Measurements from ENCODE around the gene PUSL1. TPM values are rescaled to one million over a fixed set of nuclear protein-coding genes. Genes with fewer than 3 reads are reported as not detected.

PUSL1 gene
- polyA plus RNA-seq, 2 of the 4 experiments (the other 2 are of a cell fraction): 7.4 to 14.6 TPM

GRCh38 chr1:1336931-1337792, 28.8 kb downstream of the PUSL1 start:
- ChIA-PET CTCF (interaction anchor here (0.9 to 2.8 kb wide), 3 partner anchors 8 to 35 kb away, joined by 3 to 22 read pairs (median 6); no protein-coding TSS in a partner anchor), POLR2A (no interaction called here)
- FAIRE-seq (no peak), DNase-seq (ENCODE audit: low read depth in 1 of 2, low spot score in 1 of 2) (no peak), ATAC-seq (no peak; a peak in 2 of 6 replicates)
- Histone ChIP-seq H3K4me2 (no peak overlapping the region), H3K9me3 (no peaks in the 10 kb centered on the region), H3K27ac (no peak overlapping the region), H3K4me1 (no peaks in the 10 kb centered on the region), H3K4me3 (no peak overlapping the region)
- 96% methylated on average over 19 of the region's 32 CpGs for WGBS (ENCODE audit: missing lambda C conversion rate)
- TF ChIP-seq MAFK (IDR thresholded peaks at IDR 0.05; ENCODE audit: partially characterized antibody): no peak
- TF ChIP-seq NFE2L2 (conservative IDR thresholded peaks at IDR 0.05; ENCODE audit: low read length): no peak
- no peak for TF ChIP-seq HOXB13 (CRISPR knock-in tag; IDR thresholded peaks at IDR 0.05; ENCODE audit: low read depth)
- no peak for TF ChIP-seq EP300 (IDR thresholded peaks at IDR 0.05)

DNA sequence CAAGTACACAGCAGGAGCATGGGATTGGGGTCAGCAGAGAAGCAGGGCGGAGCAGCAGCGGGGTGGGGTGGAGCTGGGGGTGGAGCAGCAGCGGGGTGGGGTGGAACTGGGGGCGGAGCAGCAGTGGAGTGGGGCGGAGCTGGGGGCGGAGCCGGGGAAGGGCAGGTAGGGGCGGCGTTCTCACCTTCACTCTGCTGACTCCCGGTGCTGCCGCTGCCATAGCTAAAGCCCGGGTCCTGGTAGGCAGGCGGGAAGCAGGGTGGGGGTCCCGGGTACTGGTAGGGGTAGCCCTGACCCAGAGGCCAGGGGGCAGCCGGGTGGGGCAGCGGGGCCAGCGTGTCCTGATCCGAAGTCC, 29.4 kb downstream of the PUSL1 start:
- TF ChIP-seq HDAC2 (IDR thresholded peaks at IDR 0.05) (no peak), BCL3 (IDR thresholded peaks at IDR 0.05) (no peak), CBX2 (IDR thresholded peaks at IDR 0.05; ENCODE audit: borderline replicate concordance, low read depth) (no peak), POLR2AphosphoS2 (conservative IDR thresholded peaks at IDR 0.05; ENCODE audit: low read length) (no peak), PHF8 (IDR thresholded peaks at IDR 0.05; ENCODE audit: borderline replicate concordance, low read depth) (no peak), ZSCAN20 (CRISPR knock-in tag; IDR thresholded peaks at IDR 0.05) (no peak), EP300 (IDR thresholded peaks at IDR 0.05) (no peak), RARB (CRISPR knock-in tag; IDR thresholded peaks at IDR 0.05) (no peak), MAZ (IDR thresholded peaks at IDR 0.05; ENCODE audit: borderline replicate concordance, low read depth, low read length) (no peak), NPAS2 (CRISPR knock-in tag; IDR thresholded peaks at IDR 0.05; ENCODE audit: borderline replicate concordance) (no peak), RNF2 (IDR thresholded peaks at IDR 0.05; ENCODE audit: borderline replicate concordance, low read depth) (no peak)
- TF ChIP-seq, protein P1, sequence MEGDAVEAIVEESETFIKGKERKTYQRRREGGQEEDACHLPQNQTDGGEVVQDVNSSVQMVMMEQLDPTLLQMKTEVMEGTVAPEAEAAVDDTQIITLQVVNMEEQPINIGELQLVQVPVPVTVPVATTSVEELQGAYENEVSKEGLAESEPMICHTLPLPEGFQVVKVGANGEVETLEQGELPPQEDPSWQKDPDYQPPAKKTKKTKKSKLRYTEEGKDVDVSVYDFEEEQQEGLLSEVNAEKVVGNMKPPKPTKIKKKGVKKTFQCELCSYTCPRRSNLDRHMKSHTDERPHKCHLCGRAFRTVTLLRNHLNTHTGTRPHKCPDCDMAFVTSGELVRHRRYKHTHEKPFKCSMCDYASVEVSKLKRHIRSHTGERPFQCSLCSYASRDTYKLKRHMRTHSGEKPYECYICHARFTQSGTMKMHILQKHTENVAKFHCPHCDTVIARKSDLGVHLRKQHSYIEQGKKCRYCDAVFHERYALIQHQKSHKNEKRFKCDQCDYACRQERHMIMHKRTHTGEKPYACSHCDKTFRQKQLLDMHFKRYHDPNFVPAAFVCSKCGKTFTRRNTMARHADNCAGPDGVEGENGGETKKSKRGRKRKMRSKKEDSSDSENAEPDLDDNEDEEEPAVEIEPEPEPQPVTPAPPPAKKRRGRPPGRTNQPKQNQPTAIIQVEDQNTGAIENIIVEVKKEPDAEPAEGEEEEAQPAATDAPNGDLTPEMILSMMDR (IDR thresholded peaks at IDR 0.05): no peak
- TF ChIP-seq, protein P2, sequence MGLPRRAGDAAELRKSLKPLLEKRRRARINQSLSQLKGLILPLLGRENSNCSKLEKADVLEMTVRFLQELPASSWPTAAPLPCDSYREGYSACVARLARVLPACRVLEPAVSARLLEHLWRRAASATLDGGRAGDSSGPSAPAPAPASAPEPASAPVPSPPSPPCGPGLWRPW (IDR thresholded peaks at IDR 0.05): no peak
- POLR2A ChIA-PET: no interaction called here
- no peak overlapping the region for H3K27ac ChIP-seq
- H3K4me3 ChIP-seq: no peak overlapping the region
- DNase-seq (ENCODE audit: low read depth in 1 of 2, low spot score in 1 of 2) (no peak), FAIRE-seq (no peak), ATAC-seq (peak in 1 of 2 experiments; percentile 75; a peak in 3 of 6 replicates)
- WGBS (ENCODE audit: missing lambda C conversion rate): no CpG with 5 or more reads among the region's 18 CpGs
- H3K4me1 ChIP-seq: no peaks in the 10 kb centered on the region
- H3K4me2 ChIP-seq: no peak overlapping the region
- CTCF ChIA-PET: interaction anchor here (0.9 kb wide), 1 partner anchor 35 kb away, joined by 3 read pairs; no protein-coding TSS in a partner anchor
- no peaks in the 10 kb centered on the region for H3K9me3 ChIP-seq

GRCh38 chr1:1338278-1338677, 29.9 kb downstream of the PUSL1 start:
- no peak for FAIRE-seq
- ATAC-seq: no peak
- H3K4me3 ChIP-seq: no peak overlapping the region
- ChIA-PET POLR2A (no interaction called here), CTCF (interaction anchor here (0.9 kb wide), 1 partner anchor 34 kb away, joined by 3 read pairs; no protein-coding TSS in a partner anchor)
- TF ChIP-seq EP300 (IDR thresholded peaks at IDR 0.05) (no peak), GATA3 (IDR thresholded peaks at IDR 0.05; ENCODE audit: borderline replicate concordance) (no peak), RNF2 (IDR thresholded peaks at IDR 0.05; ENCODE audit: borderline replicate concordance, low read depth) (no peak), TFCP2L1 (CRISPR knock-in tag; IDR thresholded peaks at IDR 0.05) (no peak), EHF (CRISPR knock-in tag; IDR thresholded peaks at IDR 0.05) (no peak), HMGXB4 (CRISPR knock-in tag; IDR thresholded peaks at IDR 0.05; ENCODE audit: borderline replicate concordance) (no peak), RFX5 (IDR thresholded peaks at IDR 0.05) (no peak), HDAC2 (IDR thresholded peaks at IDR 0.05) (no peak), CEBPB (IDR thresholded peaks at IDR 0.05) (no peak), NFE2L2 (conservative IDR thresholded peaks at IDR 0.05; ENCODE audit: low read length) (no peak), SMC3 (IDR thresholded peaks at IDR 0.05) (no peak), HOXB5 (CRISPR knock-in tag; IDR thresholded peaks at IDR 0.05) (no peak), BCL3 (IDR thresholded peaks at IDR 0.05) (no peak), CBX2 (IDR thresholded peaks at IDR 0.05; ENCODE audit: borderline replicate concordance, low read depth) (no peak), EHMT2 (IDR thresholded peaks at IDR 0.05; ENCODE audit: low read depth) (no peak)
- H3K4me1 ChIP-seq: peaks cover 3% of the 10 kb centered on the region; the same call in 2 of the 3 replicates
- H3K27ac ChIP-seq: no peak overlapping the region
- no peak for DNase-seq (ENCODE audit: low read depth in 1 of 2, low spot score in 1 of 2)
- no peaks in the 10 kb centered on the region for H3K9me3 ChIP-seq
- 96% methylated on average over 32 of the region's 36 CpGs for WGBS (ENCODE audit: missing lambda C conversion rate)
- no peak overlapping the region for H3K4me2 ChIP-seq
